ENCODE data around the gene NEDD9.

- no peak for TF ChIP-seq POLR2A (IDR thresholded peaks at IDR 0.05; ENCODE audit: low read depth, low read length)
- no peak for TF ChIP-seq POLR2AphosphoS5 (IDR thresholded peaks at IDR 0.05; ENCODE audit: low read depth, low read length)
Observed at GRCh38 chr6:11160199-11160598, 72.3 kb downstream of the NEDD9 start.

Measured in GM12892 (cell line).